ENCODE results near the gene UBE2V1.
A peak's percentile ranks its signal among the peaks of the same experiment; 100 is the strongest.

UBE2V1 gene

DNA sequence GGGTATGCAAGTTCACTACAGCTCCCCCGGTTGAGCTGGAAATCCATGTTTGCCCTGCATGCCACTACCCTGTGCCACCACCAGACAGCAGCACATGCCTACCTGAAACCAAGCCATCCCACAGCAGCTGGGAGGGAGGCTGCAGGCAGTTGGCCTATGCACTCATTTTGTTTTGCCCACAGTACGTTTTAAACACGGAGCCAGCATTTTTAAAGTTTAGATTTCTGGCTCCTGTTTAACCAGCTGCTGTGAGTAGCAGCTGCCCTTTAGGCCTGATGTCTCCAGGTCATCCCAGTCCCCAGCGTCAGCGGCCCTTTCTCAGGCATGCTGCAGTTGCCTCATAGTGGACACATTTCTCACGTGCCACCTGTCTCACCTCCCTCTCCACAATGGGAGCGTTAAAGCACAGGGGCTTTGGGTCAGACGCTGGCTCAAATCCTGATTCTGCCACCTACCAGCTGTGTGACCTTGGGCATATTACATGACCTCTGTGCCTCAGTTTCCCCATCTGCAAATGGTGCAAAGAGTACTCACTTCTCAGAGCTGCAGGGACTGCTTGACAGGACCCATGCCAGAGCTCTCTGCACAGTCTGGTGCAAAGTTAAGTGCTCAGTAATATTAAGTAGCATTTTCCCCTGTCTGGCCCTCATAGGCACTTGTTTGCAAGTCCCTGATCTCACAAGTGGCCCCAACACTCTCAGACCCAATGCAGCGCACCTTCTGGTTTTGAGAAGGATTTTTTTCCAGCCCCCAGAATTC, 8.2 kb upstream of the UBE2V1 start:
- no peaks in the 10 kb centered on the region for H3K9me3 ChIP-seq (ENCODE audit: insufficient read depth, low read depth, low read length)
- no peak overlapping the region for H3K4me3 ChIP-seq (ENCODE audit: low read length, poor library complexity, severe bottlenecking)
- no peaks in the 10 kb centered on the region for H3K79me2 ChIP-seq (ENCODE audit: insufficient read depth, low read length)
- H4K20me1 ChIP-seq (ENCODE audit: insufficient read depth, low read length, poor library complexity, severe bottlenecking), result no peaks in the 10 kb centered on the region
- H3K4me2 ChIP-seq (ENCODE audit: low read depth, low read length, poor library complexity, severe bottlenecking), result no peak overlapping the region
- H2AFZ ChIP-seq (ENCODE audit: low read length), result no peak overlapping the region
- TF ChIP-seq, protein P1, sequence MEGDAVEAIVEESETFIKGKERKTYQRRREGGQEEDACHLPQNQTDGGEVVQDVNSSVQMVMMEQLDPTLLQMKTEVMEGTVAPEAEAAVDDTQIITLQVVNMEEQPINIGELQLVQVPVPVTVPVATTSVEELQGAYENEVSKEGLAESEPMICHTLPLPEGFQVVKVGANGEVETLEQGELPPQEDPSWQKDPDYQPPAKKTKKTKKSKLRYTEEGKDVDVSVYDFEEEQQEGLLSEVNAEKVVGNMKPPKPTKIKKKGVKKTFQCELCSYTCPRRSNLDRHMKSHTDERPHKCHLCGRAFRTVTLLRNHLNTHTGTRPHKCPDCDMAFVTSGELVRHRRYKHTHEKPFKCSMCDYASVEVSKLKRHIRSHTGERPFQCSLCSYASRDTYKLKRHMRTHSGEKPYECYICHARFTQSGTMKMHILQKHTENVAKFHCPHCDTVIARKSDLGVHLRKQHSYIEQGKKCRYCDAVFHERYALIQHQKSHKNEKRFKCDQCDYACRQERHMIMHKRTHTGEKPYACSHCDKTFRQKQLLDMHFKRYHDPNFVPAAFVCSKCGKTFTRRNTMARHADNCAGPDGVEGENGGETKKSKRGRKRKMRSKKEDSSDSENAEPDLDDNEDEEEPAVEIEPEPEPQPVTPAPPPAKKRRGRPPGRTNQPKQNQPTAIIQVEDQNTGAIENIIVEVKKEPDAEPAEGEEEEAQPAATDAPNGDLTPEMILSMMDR (conservative IDR thresholded peaks at IDR 0.05; ENCODE audit: low read length), result peak; percentile 83
- TF ChIP-seq EZH2phosphoT487 (IDR thresholded peaks at IDR 0.05; ENCODE audit: borderline replicate concordance), result no peak
- H3K9ac ChIP-seq (ENCODE audit: low read depth, low read length, poor library complexity, severe bottlenecking), result no peak overlapping the region
- peaks cover 4% of the 10 kb centered on the region for H3K4me1 ChIP-seq (ENCODE audit: insufficient read depth, low read length, poor library complexity, severe bottlenecking)
- peaks cover 33% of the 10 kb centered on the region; the same call in 1 of the 2 replicates for H3K36me3 ChIP-seq (ENCODE audit: insufficient read depth, low read length)
- H3K9me2 ChIP-seq (replicated peaks; ENCODE audit: low read depth, low read length), result no peaks in the 10 kb centered on the region
- H3F3A ChIP-seq (ENCODE audit: low read depth), result no peaks in the 10 kb centered on the region
- no peaks in the 10 kb centered on the region for H3K27me3 ChIP-seq (ENCODE audit: insufficient read depth, low read length, poor library complexity, severe bottlenecking)

GRCh38 chr20:50118203-50118602, 5.3 kb upstream of the UBE2V1 start:
- no peaks in the 10 kb centered on the region for H3F3A ChIP-seq (ENCODE audit: low read depth)
- no peaks in the 10 kb centered on the region for H3K9me3 ChIP-seq (ENCODE audit: insufficient read depth, low read depth, low read length)
- no peak overlapping the region for H3K9ac ChIP-seq (ENCODE audit: low read depth, low read length, poor library complexity, severe bottlenecking)
- peaks cover 17% of the 10 kb centered on the region for H3K4me1 ChIP-seq (ENCODE audit: insufficient read depth, low read length, poor library complexity, severe bottlenecking)
- no peak for TF ChIP-seq EZH2phosphoT487 (IDR thresholded peaks at IDR 0.05; ENCODE audit: borderline replicate concordance)
- TF ChIP-seq, protein P1 (conservative IDR thresholded peaks at IDR 0.05; ENCODE audit: low read length), result no peak
- peaks cover 7% of the 10 kb centered on the region; the same call in 1 of the 2 replicates for H3K36me3 ChIP-seq (ENCODE audit: insufficient read depth, low read length)
- no peaks in the 10 kb centered on the region for H4K20me1 ChIP-seq (ENCODE audit: insufficient read depth, low read length, poor library complexity, severe bottlenecking)
- no peak overlapping the region for H3K4me3 ChIP-seq (ENCODE audit: low read length, poor library complexity, severe bottlenecking)
- no peak overlapping the region for H2AFZ ChIP-seq (ENCODE audit: low read length)
- peaks cover 21% of the 10 kb centered on the region for H3K79me2 ChIP-seq (ENCODE audit: insufficient read depth, low read length)
- H3K9me2 ChIP-seq (replicated peaks; ENCODE audit: low read depth, low read length), result no peaks in the 10 kb centered on the region
- no peaks in the 10 kb centered on the region for H3K27me3 ChIP-seq (ENCODE audit: insufficient read depth, low read length, poor library complexity, severe bottlenecking)
- H3K4me2 ChIP-seq (ENCODE audit: low read depth, low read length, poor library complexity, severe bottlenecking), result no peak overlapping the region

DNA sequence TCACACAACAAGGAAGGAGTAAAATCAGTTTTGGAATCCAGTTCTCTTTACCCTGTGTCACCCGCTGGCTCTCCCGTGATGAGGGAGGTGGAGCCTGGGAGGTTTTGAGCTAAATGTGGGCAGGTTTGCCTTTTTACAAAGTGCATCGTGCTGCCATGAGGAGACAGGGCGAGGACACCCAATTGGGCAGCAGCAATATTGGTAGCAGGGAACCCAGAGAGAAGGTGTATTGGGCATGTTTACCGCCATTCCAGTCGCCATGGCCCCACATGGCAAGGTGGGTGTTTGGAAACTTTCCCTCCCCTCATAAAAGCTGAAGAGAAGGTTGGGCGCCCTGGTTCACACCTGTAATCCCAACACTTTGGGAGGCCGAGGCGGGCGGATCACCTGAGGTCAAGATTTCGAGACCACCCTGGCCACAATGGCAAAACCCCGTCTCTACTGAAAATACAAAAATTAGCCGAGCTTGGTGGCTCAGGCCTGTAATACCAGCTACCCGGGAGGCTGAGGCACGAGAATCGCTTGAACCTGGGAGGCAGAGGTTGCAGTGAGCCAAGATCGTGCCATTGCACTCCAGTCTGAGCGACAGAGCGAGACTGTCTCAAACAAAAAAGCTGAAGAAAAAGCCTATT, 3.5 kb upstream of the UBE2V1 start:
- Histone ChIP-seq H3K9me3 (ENCODE audit: insufficient read depth, low read depth, low read length) (no peaks in the 10 kb centered on the region), H2AFZ (ENCODE audit: low read length) (peak overlapping the region; percentile 76), H3F3A (ENCODE audit: low read depth) (no peaks in the 10 kb centered on the region), H3K4me3 (ENCODE audit: low read length, poor library complexity, severe bottlenecking) (peak overlapping the region; percentile 80), H3K4me1 (ENCODE audit: insufficient read depth, low read length, poor library complexity, severe bottlenecking) (peaks cover 29% of the 10 kb centered on the region), H4K20me1 (ENCODE audit: insufficient read depth, low read length, poor library complexity, severe bottlenecking) (peaks cover 12% of the 10 kb centered on the region), H3K4me2 (ENCODE audit: low read depth, low read length, poor library complexity, severe bottlenecking) (peak overlapping the region; percentile 99), H3K36me3 (ENCODE audit: insufficient read depth, low read length) (no peaks in the 10 kb centered on the region), H3K9me2 (replicated peaks; ENCODE audit: low read depth, low read length) (no peaks in the 10 kb centered on the region), H3K79me2 (ENCODE audit: insufficient read depth, low read length) (peaks cover 35% of the 10 kb centered on the region), H3K9ac (ENCODE audit: low read depth, low read length, poor library complexity, severe bottlenecking) (peak overlapping the region; percentile 82), H3K27me3 (ENCODE audit: insufficient read depth, low read length, poor library complexity, severe bottlenecking) (no peaks in the 10 kb centered on the region)
- TF ChIP-seq, protein P1 (conservative IDR thresholded peaks at IDR 0.05; ENCODE audit: low read length), result no peak
- no peak for TF ChIP-seq EZH2phosphoT487 (IDR thresholded peaks at IDR 0.05; ENCODE audit: borderline replicate concordance)
